T-cell (primary cell): ENCODE data around the gene ZNF334. TPM values are rescaled to one million over a fixed set of nuclear protein-coding genes. Genes with fewer than 3 reads are reported as not detected.

Experiments
- ATAC-seq, 4 experiments: fragments of 200-7000 bp in 3 of 4; fragments of 150-1000 bp in 1 of 4; cut with Tn5 transposase; replicated peaks in 1 of 4; 1 replicate in 3 of 4; 2 replicates in 1 of 4; pipeline ENCODE4 v1.10.0; 2021; ENCODE audit warnings: moderate library complexity in 3 of 4, mild to moderate bottlenecking in 2 of 4, moderate number of reproducible peaks in 1 of 4
- CTCF ChIA-PET, 2 donors: fragments of 300-600 bp; sonication (Branson Sonifier 250); formaldehyde crosslinking; loops; one replicate each; lab custom pipeline; 2022; ENCODE audit warnings: antibody characterized with exemption in 2 of 2; lab: Charles Lee
- POLR2A ChIA-PET, 2 donors: fragments of 300-600 bp; sonication (Branson Sonifier 250); formaldehyde crosslinking; loops; one replicate each; lab custom pipeline; 2022; ENCODE audit warnings: antibody characterized with exemption in 2 of 2; lab: Charles Lee
- DNase-seq, 35 experiments: peaks; one replicate each; pipeline versions ENCODE4 v3.0.0 to v3.0.0-alpha.2; 2013 to 2023
- H3K27ac ChIP-seq: one replicate; pipeline ENCODE4 v1.5.1; 2013; ENCODE audit warnings: low read length
- H3K27me3 ChIP-seq, 2 experiments: replicated peaks in 1 of 2; 1 replicate in 1 of 2; 2 replicates in 1 of 2; pipeline versions ENCODE4 v1.6.1 to v1.7.0; 2013; ENCODE audit warnings: low read length in 1 of 2, mixed read lengths in 1 of 2; ENCODE audit not compliant: control insufficient read depth in 2 of 2, insufficient read depth in 2 of 2; ENCODE audit errors: extremely low read depth in 1 of 2
- H3K36me3 ChIP-seq, 2 donors: 1 replicate in 1 of 2; 2 replicates in 1 of 2; pipeline versions ENCODE4 v1.6.1 to v1.7.0; 2013; ENCODE audit warnings: low read length in 1 of 2; ENCODE audit not compliant: control insufficient read depth in 2 of 2, insufficient read depth in 1 of 2; ENCODE audit errors: extremely low read depth in 1 of 2
- H3K4me1 ChIP-seq, 2 experiments: 1 replicate in 1 of 2; 2 replicates in 1 of 2; pipeline versions ENCODE4 v1.6.1 to v1.7.0; 2013; ENCODE audit warnings: low read length in 2 of 2, mixed read lengths in 1 of 2; ENCODE audit not compliant: insufficient read depth in 2 of 2, control insufficient read depth in 1 of 2; ENCODE audit errors: extremely low read depth in 1 of 2
- H3K4me3 ChIP-seq, 2 donors: 1 replicate in 1 of 2; 2 replicates in 1 of 2; pipeline versions ENCODE4 v1.5.1 to v1.7.0; 2013; ENCODE audit warnings: mild to moderate bottlenecking in 2 of 2, low read length in 1 of 2, moderate library complexity in 1 of 2; ENCODE audit not compliant: control insufficient read depth in 1 of 2; ENCODE audit errors: extremely low read depth in 1 of 2
- H3K9me3 ChIP-seq: 2 replicates; pipeline ENCODE4 v1.7.0; 2013
- H3K27ac Mint-ChIP-seq, 2 donors: one replicate each; pipeline ENCODE4 v1.8.0; 2020 to 2021; ENCODE audit warnings: mild to moderate bottlenecking in 2 of 2, mixed read lengths in 2 of 2
- H3K27me3 Mint-ChIP-seq, 2 donors: one replicate each; pipeline ENCODE4 v1.8.0; 2021 to 2022; ENCODE audit warnings: mixed read lengths in 2 of 2
- H3K36me3 Mint-ChIP-seq: one replicate; pipeline ENCODE4 v1.8.0; 2021; ENCODE audit warnings: mixed read lengths
- H3K4me1 Mint-ChIP-seq, 3 donors: one replicate each; pipeline ENCODE4 v1.8.0; 2020 to 2022; ENCODE audit warnings: mixed read lengths in 3 of 3, mild to moderate bottlenecking in 1 of 3
- H3K4me3 Mint-ChIP-seq, 3 donors: one replicate each; pipeline ENCODE4 v1.8.0; 2020 to 2022; ENCODE audit warnings: mild to moderate bottlenecking in 3 of 3, mixed read lengths in 3 of 3, moderate library complexity in 3 of 3
- H3K9me3 Mint-ChIP-seq, 3 donors: one replicate each; pipeline ENCODE4 v1.8.0; 2020 to 2022; ENCODE audit warnings: mixed read lengths in 3 of 3
- WGBS: methylation state at CpG from one replicate; pipeline ENCODE4 v1.1.5; 2013; ENCODE audit warnings: missing lambda C conversion rate; ENCODE audit not compliant: insufficient coverage; 5-methylcytosine and 5-hydroxymethylcytosine counted together
- total RNA-seq, 35 experiments: library from RNA in 6 of 35; stranded (reverse) in 6 of 35; fragments of 120-200 nt in 1 of 35; gene quantifications; one replicate each; pipeline versions ENCODE4 v1.2.1 to v1.2.4 and lab custom pipeline; 2013 to 2026

ZNF334 gene
- total RNA-seq, 5 donors from 2014 or later (not counting 1 experiment from before 2014, with no cell fraction given), result 0.14 to 0.26 (median 0.23) TPM

GRCh38 chr20:46484954-46485353 lies 28.4 kb downstream of the ZNF334 start:
- no peak for DNase-seq
- ChIA-PET POLR2A (no interaction called here), CTCF (interaction anchor here in 1 of 2 donors (0.6 to 1.5 kb wide), 2 partner anchors 178 to 1000 kb away, joined by 5 read pairs; no protein-coding TSS in a partner anchor)
- Histone ChIP-seq H3K36me3 (no peaks in the 10 kb centered on the region), H3K27me3 (peaks cover 0 to 10% of the 10 kb centered on the region in 2 experiments), H3K4me1 (no peaks in the 10 kb centered on the region), H3K27ac (no peak overlapping the region), H3K9me3 (no peaks in the 10 kb centered on the region), H3K4me3 (no peak overlapping the region)
- WGBS, result 80% methylated on average over 1 of the region's 3 CpGs
- no peaks in the 10 kb centered on the region for H3K36me3 Mint-ChIP-seq
- H3K27ac Mint-ChIP-seq, result no peak overlapping the region
- peaks cover 0 to 1% (median 0%) of the 10 kb centered on the region in 3 donors for H3K4me1 Mint-ChIP-seq
- no peaks in the 10 kb centered on the region for H3K9me3 Mint-ChIP-seq
- ATAC-seq, result no peak
- H3K27me3 Mint-ChIP-seq, result peaks cover 51 to 60% of the 10 kb centered on the region in 2 donors
- no peak overlapping the region for H3K4me3 Mint-ChIP-seq

- H3K4me1 Mint-ChIP-seq, result peaks cover 0 to 1% (median 0%) of the 10 kb centered on the region in 3 donors
- no peaks in the 10 kb centered on the region for H3K36me3 ChIP-seq
- DNase-seq, result no peak
- no peaks in the 10 kb centered on the region for H3K9me3 ChIP-seq
- no peaks in the 10 kb centered on the region for H3K9me3 Mint-ChIP-seq
- 40% methylated on average over 2 of the region's 2 CpGs for WGBS
- H3K27ac Mint-ChIP-seq, result no peak overlapping the region
- ChIA-PET CTCF (no interaction called here), POLR2A (no interaction called here)
- H3K27me3 Mint-ChIP-seq, result peaks cover 54 to 63% of the 10 kb centered on the region in 2 donors
- no peak overlapping the region for H3K27ac ChIP-seq
- H3K27me3 ChIP-seq, result peaks cover 0 to 6% of the 10 kb centered on the region in 2 experiments
- no peaks in the 10 kb centered on the region for H3K36me3 Mint-ChIP-seq
- no peak for ATAC-seq
- no peak overlapping the region for H3K4me3 Mint-ChIP-seq
- H3K4me3 ChIP-seq, result no peak overlapping the region
- no peaks in the 10 kb centered on the region for H3K4me1 ChIP-seq
Measured at GRCh38 chr20:46483879-46484278, 29.5 kb downstream of the ZNF334 start.

- Mint-ChIP-seq H3K9me3 (no peaks in the 10 kb centered on the region), H3K27ac (no peak overlapping the region), H3K4me3 (no peak overlapping the region), H3K36me3 (no peaks in the 10 kb centered on the region), H3K27me3 (peaks cover 49 to 60% of the 10 kb centered on the region in 2 donors), H3K4me1 (peaks cover 0 to 1% (median 0%) of the 10 kb centered on the region in 3 donors)
- Histone ChIP-seq H3K9me3 (no peaks in the 10 kb centered on the region), H3K27ac (no peak overlapping the region), H3K36me3 (no peaks in the 10 kb centered on the region), H3K27me3 (peaks cover 0 to 9% of the 10 kb centered on the region in 2 experiments), H3K4me1 (no peaks in the 10 kb centered on the region), H3K4me3 (no peak overlapping the region)
- ChIA-PET CTCF (no interaction called here), POLR2A (no interaction called here)
- no peak for ATAC-seq
- DNase-seq, result no peak
- WGBS, result no CpG with 5 or more reads among the region's 2 CpGs
Measured at GRCh38 chr20:46482864-46483263, 30.5 kb downstream of the ZNF334 start.

- H3K27me3 Mint-ChIP-seq, result peaks cover 36 to 42% of the 10 kb centered on the region in 2 donors
- Histone ChIP-seq H3K9me3 (no peaks in the 10 kb centered on the region), H3K27me3 (peaks cover 0 to 15% of the 10 kb centered on the region in 2 experiments), H3K4me3 (no peak overlapping the region), H3K27ac (no peak overlapping the region), H3K4me1 (no peaks in the 10 kb centered on the region), H3K36me3 (no peaks in the 10 kb centered on the region)
- ChIA-PET CTCF (no interaction called here), POLR2A (no interaction called here)
- H3K36me3 Mint-ChIP-seq, result no peaks in the 10 kb centered on the region
- WGBS, result no CpG with 5 or more reads among the region's 1 CpG
- no peak for ATAC-seq
- no peaks in the 10 kb centered on the region for H3K4me1 Mint-ChIP-seq
- no peak overlapping the region for H3K4me3 Mint-ChIP-seq
- H3K27ac Mint-ChIP-seq, result no peak overlapping the region
- DNase-seq, result no peak
- H3K9me3 Mint-ChIP-seq, result no peaks in the 10 kb centered on the region
Measured at GRCh38 chr20:46477640-46478039, 35.7 kb downstream of the ZNF334 start.

- Histone ChIP-seq H3K36me3 (no peaks in the 10 kb centered on the region), H3K27ac (no peak overlapping the region), H3K27me3 (peaks cover 0 to 17% of the 10 kb centered on the region in 2 experiments), H3K4me1 (no peaks in the 10 kb centered on the region), H3K4me3 (no peak overlapping the region), H3K9me3 (no peaks in the 10 kb centered on the region)
- Mint-ChIP-seq H3K36me3 (no peaks in the 10 kb centered on the region), H3K27ac (no peak overlapping the region), H3K27me3 (peaks cover 40 to 46% of the 10 kb centered on the region in 2 donors), H3K4me3 (no peak overlapping the region), H3K4me1 (no peaks in the 10 kb centered on the region), H3K9me3 (no peaks in the 10 kb centered on the region)
- CTCF ChIA-PET, result no interaction called here
- no peak for DNase-seq
- POLR2A ChIA-PET, result no interaction called here
- WGBS, result no CpG with 5 or more reads among the region's 2 CpGs
- ATAC-seq, result no peak
Measured at GRCh38 chr20:46477225-46477624, 36.1 kb downstream of the ZNF334 start.

- no peak for DNase-seq
- Mint-ChIP-seq H3K36me3 (no peaks in the 10 kb centered on the region), H3K27me3 (peaks cover 17 to 19% of the 10 kb centered on the region in 2 donors), H3K4me1 (no peaks in the 10 kb centered on the region), H3K4me3 (no peak overlapping the region), H3K9me3 (no peaks in the 10 kb centered on the region), H3K27ac (no peak overlapping the region)
- peaks cover 0 to 5% of the 10 kb centered on the region in 2 experiments for H3K27me3 ChIP-seq
- H3K27ac ChIP-seq, result no peak overlapping the region
- H3K36me3 ChIP-seq, result no peaks in the 10 kb centered on the region
- no peaks in the 10 kb centered on the region for H3K4me1 ChIP-seq
- CTCF ChIA-PET, result no interaction called here
- POLR2A ChIA-PET, result no interaction called here
- H3K9me3 ChIP-seq, result no peaks in the 10 kb centered on the region
- no CpG with 5 or more reads among the region's 8 CpGs for WGBS
- ATAC-seq, result no peak
- no peak overlapping the region for H3K4me3 ChIP-seq
Measured at GRCh38 chr20:46468508-46468907, 44.9 kb downstream of the ZNF334 start.
